ENCODE measurements around the gene FNDC3B.

FNDC3B gene

DNA sequence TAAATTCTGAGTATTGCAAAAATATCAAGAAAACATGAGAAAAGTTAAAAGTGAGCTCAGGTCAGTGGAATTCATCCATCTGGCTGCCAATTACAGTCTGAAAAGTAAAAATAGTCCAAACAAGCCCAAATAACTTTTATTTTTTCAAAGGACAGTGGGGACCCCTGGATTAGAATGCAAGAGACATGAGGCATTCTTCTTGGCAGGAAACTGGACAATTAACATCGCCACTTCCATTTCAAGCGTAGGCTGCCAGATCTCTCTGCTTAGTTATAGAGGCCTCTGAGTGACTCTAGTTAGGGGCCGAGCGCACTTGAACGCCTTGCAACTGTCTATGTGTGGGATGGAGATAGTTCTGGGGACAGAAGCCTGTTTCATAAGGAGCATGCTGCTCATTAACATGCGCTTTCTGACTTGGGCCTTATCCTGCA lies 219.7 kb downstream of the FNDC3B start:
- DNase-seq (ENCODE audit: low spot score), result no peak
- TF ChIP-seq CTCF (IDR thresholded peaks at IDR 0.05; ENCODE audit: extremely low read depth, missing control alignments), result no peak

- no peak for TF ChIP-seq CTCF (IDR thresholded peaks at IDR 0.05; ENCODE audit: extremely low read depth, missing control alignments)
- no peak for DNase-seq (ENCODE audit: low spot score)
Measured at GRCh38 chr3:172259726-172260248, 220.4 kb downstream of the FNDC3B start.

GRCh38 chr3:172260381-172260780 lies 221.0 kb downstream of the FNDC3B start:
- DNase-seq (ENCODE audit: low spot score), result no peak
- no peak for TF ChIP-seq CTCF (IDR thresholded peaks at IDR 0.05; ENCODE audit: extremely low read depth, missing control alignments)

DNA sequence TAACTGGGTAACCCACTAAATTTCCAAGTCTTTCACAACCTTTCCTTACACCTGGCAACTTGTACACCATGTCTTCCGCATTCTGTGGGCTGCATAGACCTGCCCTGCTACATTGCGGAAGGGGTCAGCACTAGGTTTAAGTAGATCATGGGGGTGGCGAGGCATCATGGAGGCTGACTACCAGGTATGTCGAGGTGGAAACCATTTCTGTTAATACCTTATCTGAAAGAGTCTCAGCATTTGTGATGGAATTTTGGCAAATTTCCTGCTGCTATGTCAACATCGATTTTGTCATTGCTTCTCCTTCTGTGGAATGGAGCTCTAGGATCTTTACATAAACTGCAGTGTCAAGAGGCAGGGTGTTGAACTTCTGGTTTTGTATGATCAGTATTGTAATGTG lies 221.7 kb downstream of the FNDC3B start:
- no peak for DNase-seq (ENCODE audit: low spot score)
- no peak for TF ChIP-seq CTCF (IDR thresholded peaks at IDR 0.05; ENCODE audit: extremely low read depth, missing control alignments)

DNA sequence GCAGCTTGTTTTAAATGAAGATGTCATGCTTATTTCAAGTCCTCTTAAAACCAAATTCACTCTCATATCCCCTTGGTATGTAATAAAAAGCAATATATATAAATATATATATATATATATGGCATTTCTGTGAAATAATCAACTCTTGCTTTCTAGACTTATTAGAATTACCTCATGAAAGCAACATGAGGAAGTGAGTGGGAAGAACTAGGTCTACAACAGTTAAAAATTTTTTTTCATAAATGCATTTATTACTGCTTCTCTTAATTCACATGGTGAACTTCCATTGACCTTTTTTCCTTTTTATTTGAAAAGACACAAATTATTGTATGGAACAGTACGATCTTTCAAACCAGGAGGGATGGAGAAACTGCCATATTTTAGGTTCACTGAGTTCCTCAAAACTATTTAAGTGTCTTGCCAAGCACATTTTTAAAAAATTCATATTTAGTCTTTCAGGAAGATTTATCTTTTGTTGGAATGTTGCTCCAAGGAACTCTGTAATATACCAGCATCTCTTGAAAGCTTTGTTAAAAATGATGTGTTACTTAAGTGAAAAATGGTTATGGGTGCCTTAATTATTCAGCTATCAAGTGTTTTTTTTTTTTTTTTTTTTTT lies 223.7 kb downstream of the FNDC3B start:
- TF ChIP-seq CTCF (IDR thresholded peaks at IDR 0.05; ENCODE audit: extremely low read depth, missing control alignments), result no peak
- no peak for DNase-seq (ENCODE audit: low spot score)

GRCh38 chr3:172263781-172264486 lies 224.6 kb downstream of the FNDC3B start:
- TF ChIP-seq CTCF (IDR thresholded peaks at IDR 0.05; ENCODE audit: extremely low read depth, missing control alignments), result no peak
- DNase-seq (ENCODE audit: low spot score), result no peak

DNA sequence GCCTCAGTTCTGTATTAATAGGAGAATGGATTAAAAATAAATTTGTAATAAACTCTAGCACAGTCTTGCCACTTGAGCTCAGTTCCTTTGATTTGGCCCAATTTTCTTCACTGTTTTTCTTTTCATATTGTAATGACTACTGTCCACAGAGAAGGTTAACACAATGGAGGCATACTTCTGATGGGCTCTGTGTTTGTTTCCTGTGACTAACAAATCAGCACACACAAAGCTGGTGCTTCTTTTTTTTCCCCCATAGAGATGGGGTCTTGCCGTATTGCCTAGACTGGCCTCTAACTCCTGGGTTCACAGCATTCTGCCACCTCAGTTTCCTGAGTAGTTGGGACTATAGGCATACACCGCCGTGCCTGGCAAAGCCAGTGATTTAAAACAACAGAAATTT lies 226.7 kb downstream of the FNDC3B start:
- DNase-seq (ENCODE audit: low spot score), result no peak
- no peak for TF ChIP-seq CTCF (IDR thresholded peaks at IDR 0.05; ENCODE audit: extremely low read depth, missing control alignments)

Measured in GM20000 (cell line).